Measurements from ENCODE around the gene DHRS13. TPM values are rescaled to one million over a fixed set of nuclear protein-coding genes. Genes with fewer than 3 reads are reported as not detected.

The DHRS13 gene, protein sequence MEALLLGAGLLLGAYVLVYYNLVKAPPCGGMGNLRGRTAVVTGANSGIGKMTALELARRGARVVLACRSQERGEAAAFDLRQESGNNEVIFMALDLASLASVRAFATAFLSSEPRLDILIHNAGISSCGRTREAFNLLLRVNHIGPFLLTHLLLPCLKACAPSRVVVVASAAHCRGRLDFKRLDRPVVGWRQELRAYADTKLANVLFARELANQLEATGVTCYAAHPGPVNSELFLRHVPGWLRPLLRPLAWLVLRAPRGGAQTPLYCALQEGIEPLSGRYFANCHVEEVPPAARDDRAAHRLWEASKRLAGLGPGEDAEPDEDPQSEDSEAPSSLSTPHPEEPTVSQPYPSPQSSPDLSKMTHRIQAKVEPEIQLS
- total RNA-seq = 10.3 to 12.4 TPM (median 12.1 TPM) in 3 replicates

GRCh38 chr17:28902819-28903545 lies at the start of gene DHRS13:
DHRS13 (minus strand) TSS chr17:28903079; CDS start chr17:28902944, 135 bp downstream.
- Mint-ChIP-seq H3K27me3 (ENCODE audit: low read depth) (no peaks in the 10 kb centered on the region), H3K4me3 (peak within 1 kb of the TSS; percentile 79), H3K9me3 (no peaks in the 10 kb centered on the region), H3K27ac (peak within 1 kb of the TSS; percentile 85), H3K36me3 (peaks cover 13% of the 10 kb centered on the region), H3K4me1 (peaks cover 12% of the 10 kb centered on the region)
- TF ChIP-seq, protein P1, sequence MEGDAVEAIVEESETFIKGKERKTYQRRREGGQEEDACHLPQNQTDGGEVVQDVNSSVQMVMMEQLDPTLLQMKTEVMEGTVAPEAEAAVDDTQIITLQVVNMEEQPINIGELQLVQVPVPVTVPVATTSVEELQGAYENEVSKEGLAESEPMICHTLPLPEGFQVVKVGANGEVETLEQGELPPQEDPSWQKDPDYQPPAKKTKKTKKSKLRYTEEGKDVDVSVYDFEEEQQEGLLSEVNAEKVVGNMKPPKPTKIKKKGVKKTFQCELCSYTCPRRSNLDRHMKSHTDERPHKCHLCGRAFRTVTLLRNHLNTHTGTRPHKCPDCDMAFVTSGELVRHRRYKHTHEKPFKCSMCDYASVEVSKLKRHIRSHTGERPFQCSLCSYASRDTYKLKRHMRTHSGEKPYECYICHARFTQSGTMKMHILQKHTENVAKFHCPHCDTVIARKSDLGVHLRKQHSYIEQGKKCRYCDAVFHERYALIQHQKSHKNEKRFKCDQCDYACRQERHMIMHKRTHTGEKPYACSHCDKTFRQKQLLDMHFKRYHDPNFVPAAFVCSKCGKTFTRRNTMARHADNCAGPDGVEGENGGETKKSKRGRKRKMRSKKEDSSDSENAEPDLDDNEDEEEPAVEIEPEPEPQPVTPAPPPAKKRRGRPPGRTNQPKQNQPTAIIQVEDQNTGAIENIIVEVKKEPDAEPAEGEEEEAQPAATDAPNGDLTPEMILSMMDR (IDR thresholded peaks at IDR 0.05; ENCODE audit: unreplicated experiment) = peak; percentile 89
- peak; percentile 97 to 99 for DNase-seq (ENCODE audit: low spot score in 2 of 2, unreplicated experiment in 2 of 2)

DNA sequence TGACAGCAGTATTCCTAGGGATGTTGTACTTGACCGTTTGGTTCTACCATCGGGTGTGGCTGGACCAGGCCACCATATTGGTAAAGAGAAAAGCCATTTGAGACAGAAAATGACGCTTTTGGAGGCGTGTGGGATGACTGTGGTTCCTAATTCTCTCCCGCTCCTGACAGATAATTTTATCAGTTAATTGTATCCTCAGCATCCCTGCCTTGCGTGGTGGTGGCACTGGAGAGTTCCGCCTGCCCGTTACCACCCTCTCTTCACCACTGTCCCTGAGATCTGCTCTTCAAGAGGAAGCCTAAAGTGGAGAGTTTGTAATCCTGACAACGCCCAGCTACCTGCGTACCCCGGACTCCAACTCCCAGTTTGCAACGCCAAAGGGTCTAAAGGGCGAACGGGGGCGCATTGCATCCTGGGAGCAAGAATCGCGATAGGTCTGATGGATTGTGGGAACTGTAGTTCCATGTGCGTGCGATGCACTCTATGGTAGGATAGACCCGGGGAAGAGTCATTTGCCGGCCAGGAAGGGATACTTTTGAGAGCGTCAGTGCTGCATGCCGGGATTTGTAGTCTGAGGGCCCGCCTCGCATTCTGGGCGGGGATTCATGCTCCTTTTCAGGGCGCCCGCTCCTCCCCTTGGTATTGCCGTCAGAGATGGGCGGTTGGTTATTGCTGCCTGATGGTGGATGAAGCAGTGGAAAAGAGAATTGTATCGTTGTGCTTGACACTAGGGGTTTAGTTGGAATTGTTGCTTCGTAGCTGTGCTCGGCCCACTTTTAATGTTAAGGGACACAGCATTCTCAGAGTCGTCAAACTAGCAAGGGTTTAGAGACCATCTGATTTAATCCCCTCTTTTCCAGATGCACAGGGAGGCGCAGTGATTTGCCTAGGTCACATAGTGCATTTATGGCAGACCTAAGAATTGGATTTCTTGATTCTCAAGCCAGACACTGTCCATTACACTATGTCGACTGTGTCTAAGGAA lies 49.4 kb upstream of the DHRS13 start:
- Mint-ChIP-seq H3K27ac (no peak overlapping the region), H3K4me3 (no peak overlapping the region), H3K27me3 (ENCODE audit: low read depth) (no peaks in the 10 kb centered on the region), H3K9me3 (no peaks in the 10 kb centered on the region), H3K4me1 (peaks cover 16% of the 10 kb centered on the region), H3K36me3 (no peaks in the 10 kb centered on the region)
- peak; percentile 83 to 89 for DNase-seq (ENCODE audit: low spot score in 2 of 2, unreplicated experiment in 2 of 2)
- TF ChIP-seq, protein P1 (IDR thresholded peaks at IDR 0.05; ENCODE audit: unreplicated experiment) = no peak

- Mint-ChIP-seq H3K4me1 (peaks cover 16% of the 10 kb centered on the region), H3K9me3 (no peaks in the 10 kb centered on the region), H3K4me3 (peak within 1 kb of the TSS; percentile 93), H3K27ac (peak within 1 kb of the TSS; percentile 96), H3K27me3 (ENCODE audit: low read depth) (no peaks in the 10 kb centered on the region), H3K36me3 (no peaks in the 10 kb centered on the region)
- peak; percentile 99 to 100 for DNase-seq (ENCODE audit: low spot score in 2 of 2, unreplicated experiment in 2 of 2)
- TF ChIP-seq, protein P1 (IDR thresholded peaks at IDR 0.05; ENCODE audit: unreplicated experiment) = no peak
Measured at GRCh38 chr17:28951428-28951990, 48.6 kb upstream of the DHRS13 start, which contains the start of gene PHF12. PHF12 (minus strand) TSS chr17:28951518; CDS start chr17:28950960, 558 bp downstream.

- peak overlapping the region; percentile 93 for H3K4me3 Mint-ChIP-seq
- peak in 1 of 2 experiments; percentile 52 for DNase-seq (ENCODE audit: low spot score in 2 of 2, unreplicated experiment in 2 of 2)
- H3K36me3 Mint-ChIP-seq = peaks cover 2% of the 10 kb centered on the region
- peaks cover 22% of the 10 kb centered on the region for H3K4me1 Mint-ChIP-seq
- H3K27me3 Mint-ChIP-seq (ENCODE audit: low read depth) = no peaks in the 10 kb centered on the region
- TF ChIP-seq, protein P1 (IDR thresholded peaks at IDR 0.05; ENCODE audit: unreplicated experiment) = no peak
- peak overlapping the region; percentile 96 for H3K27ac Mint-ChIP-seq
- H3K9me3 Mint-ChIP-seq = no peaks in the 10 kb centered on the region
Measured at GRCh38 chr17:28950752-28951427, 48.0 kb upstream of the DHRS13 start.

Measured in mesothelial cell of epicardium (in vitro differentiated cells).